NCI-H1092 (cell line): ENCODE measurements around the gene TTYH3.

Experiments
- DNase-seq: peaks from one replicate; lab custom pipeline; 2025; lab: John Stamatoyannopoulos, UW

Gene TTYH3

DNA sequence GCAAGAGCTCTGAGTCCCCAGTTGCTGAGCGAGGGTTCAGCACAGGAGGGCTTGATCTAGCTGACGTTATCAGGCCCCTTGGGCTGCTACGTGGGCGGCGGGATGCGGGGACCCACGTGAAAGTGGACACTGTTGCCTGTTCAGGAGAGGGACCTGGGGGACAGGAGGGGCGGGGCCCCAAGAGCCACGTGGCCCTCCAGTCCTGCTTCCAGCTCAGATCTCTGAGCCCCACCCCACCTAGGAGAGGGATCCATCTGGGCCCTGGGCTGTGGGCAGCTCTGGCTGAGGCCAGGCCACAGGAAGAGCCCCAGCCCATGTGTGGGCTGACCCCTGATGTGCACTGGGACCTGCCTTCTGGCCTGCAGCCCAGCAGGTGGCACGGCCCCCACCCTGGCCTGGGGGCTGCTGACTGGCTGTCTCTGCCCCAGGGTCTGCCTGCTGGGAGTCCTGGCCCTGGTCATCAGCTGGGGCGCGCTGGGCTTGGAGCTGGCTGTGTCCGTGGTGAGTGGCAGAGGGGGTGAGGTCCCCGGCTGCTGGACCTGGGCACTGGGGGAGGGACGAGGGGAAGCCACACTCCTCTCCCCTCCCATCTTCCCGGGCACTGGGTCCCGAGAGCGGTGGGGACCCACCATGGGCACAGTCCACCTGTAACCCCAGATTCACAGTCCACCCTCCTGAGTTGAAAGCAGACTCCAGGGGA, 17.5 kb downstream of the TTYH3 start:
- no peak for DNase-seq

DNA sequence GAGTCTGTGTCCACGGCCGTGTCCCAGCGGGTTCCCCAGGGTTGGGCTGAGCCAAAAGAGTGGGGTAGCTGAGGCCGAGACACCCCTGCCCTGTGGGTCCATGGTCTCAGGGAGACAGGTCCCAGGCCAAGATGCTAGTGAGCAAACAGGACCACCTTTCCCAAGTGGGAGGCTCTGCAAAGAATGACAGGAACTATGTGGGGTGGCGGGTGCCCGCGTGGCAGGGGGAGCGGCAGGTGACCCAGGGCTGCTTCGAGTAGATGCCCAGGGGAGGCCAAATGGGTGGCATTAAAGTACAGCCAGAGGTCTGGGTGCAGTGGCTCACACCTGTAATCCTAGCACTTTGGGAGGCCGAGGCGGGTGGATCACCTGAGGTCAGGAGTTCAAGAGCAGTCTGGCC, 18.2 kb downstream of the TTYH3 start:
- no peak for DNase-seq

DNA sequence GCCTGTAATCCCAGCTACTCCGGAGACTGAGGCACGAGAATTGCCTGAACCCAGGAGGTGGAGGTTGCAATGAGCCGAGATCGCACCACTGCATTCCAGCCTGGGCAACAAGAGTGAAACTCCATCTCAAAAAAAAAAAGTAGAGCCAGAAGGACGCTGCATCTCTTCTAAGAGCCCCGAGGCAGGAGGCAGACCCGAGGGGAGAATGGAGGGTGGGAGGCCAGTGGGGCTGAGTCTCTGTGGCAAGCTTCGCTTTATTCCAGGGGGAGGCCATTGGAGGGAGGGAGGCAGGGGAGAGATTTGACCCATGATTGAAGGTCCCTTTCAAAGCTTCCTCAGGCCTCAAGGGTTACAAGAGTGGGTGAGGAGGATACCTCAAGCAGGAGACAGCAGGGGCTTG, 18.7 kb downstream of the TTYH3 start:
- no peak for DNase-seq

DNA sequence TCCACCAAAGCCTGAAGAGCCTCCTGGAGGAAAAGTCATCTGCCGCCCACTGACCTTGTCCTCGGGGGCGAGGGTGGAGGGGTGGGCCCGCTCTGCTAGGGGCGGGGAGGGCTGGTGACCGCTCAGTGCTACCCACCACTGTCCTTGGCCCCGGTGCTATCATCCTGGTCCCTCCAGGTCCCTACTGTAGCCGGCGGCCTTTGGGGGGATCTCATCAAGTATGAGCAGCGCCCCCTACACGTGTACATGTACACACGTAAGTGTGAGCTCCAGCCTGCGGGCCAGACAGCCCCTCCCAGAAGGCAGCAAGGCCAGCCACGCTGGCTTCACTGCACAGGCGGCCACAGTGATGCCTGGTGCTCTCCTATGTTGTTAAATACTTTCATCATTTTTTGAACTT, 19.6 kb downstream of the TTYH3 start:
- DNase-seq = no peak

DNA sequence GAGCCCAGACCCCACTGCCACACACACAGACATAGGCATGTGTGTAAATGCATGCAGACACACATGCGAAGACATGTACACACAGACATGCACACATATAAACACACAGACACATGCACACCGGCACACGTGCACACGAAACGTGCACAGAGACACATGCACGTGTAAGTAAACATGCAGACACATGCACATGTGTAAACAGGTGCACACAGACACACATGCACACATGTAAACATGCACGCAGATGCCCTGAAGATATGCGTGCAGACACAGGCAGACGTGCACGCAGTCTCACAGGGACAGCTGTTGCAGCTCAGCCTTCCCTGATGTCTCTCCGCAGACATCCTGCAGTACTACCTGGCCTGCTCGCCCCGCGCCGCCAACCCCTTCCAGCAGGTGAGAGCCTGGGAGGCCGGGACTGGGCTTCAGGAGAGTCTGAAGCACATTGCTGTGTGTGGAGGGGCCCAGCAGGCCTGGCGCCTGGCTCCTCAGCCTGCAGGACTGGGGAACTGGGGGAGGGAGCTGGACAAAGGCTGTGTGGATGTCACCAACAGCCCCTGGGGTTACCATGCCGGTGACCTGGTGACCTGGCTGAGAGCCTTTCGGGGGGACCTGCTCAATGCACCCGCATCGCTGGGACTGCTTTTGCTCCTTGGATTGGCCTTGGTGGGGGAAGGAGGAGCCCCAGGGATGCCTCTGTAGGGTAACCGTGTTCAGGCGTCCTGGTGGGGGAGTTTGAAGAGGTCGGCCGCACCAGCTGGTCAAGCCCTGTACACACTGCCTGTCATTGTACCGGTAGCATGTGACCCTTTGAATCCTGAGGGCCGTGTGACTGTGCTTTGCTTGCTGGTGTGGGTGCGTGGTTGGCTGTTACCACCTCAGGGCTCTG, 20.3 kb downstream of the TTYH3 start:
- no peak for DNase-seq

DNA sequence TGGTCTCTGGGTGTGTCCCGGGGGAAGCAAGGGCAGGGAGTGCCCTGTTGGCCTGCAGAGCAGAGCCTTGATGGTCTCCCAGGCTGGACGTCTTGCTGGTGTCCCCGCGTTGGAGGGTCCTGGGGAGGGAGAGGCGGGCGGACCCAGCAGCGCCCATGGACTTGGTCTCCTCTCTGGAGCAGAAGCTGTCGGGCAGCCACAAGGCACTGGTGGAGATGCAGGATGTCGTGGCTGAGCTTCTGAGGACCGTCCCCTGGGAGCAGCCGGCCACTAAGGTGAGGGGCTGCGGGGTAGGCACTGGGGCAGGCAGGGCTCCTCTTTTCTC, 20.9 kb downstream of the TTYH3 start:
- DNase-seq = no peak

DNA sequence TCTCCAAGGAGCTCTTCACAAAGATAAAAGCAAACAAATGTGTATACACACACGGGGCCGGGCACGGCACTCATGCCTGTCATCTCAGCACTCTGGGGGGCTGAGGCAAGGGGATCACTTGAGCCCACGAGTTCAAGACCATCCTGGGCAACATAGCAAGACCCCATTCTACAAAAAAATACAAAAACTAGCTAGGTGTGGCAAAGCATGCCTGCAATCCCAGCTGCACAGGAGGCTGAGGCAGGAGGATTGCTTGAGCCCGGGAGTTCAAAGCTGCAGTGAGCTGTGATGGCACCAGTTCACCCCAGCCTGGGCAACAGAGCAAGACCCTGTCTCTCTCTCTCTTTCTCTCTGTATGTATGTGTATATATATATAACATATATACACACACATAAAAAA, 22.3 kb downstream of the TTYH3 start:
- DNase-seq = peak; percentile 54

DNA sequence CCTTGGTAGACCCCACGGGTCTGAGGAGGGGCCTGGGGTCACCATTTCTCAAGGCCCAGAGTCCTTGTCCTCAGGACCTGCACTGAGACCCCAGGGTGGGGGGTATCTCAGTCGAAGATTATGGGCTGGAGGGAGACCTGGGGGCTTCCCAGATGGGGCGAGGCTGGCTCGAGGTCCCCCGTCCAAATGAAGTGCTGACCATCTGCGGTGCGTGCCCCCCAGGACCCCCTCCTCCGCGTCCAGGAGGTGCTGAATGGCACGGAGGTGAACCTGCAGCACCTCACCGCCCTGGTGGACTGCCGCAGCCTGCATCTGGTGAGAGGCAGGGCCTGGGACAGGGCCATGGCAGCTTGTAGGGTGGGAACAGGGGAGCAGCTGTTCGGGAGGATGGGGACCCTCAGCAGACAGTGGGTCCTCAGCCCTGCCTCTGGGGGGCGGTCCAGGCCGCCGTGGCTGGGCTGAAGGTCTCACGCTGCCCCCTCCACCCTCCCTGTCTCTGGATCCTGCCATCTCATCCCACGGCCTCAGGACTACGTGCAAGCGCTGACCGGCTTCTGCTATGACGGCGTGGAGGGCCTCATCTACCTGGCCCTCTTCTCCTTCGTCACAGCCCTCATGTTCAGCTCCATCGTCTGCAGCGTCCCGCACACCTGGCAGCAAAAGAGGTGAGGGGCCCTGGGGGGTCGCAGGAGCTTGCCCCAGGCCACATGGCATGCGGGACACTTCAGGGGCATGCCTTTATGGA, 24.3 kb downstream of the TTYH3 start:
- no peak for DNase-seq

DNA sequence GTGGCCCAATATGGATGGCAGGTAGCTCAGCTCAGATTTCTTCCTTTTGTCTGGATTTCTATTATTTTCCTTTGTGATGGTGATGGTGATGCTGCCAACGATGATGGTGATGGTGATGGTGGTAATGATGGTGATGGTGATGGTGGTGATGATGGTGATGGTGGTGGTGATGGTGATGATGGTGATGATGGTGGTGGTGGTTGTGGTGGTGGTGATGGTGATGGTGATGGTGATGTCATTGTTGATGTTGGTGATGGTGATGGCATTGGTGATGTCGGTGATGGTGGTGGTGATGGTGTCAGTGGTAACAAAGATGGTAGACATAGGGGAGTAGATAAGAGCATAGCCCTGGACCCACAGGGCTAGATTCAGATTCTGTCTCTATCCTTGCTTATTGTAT, 25.4 kb downstream of the TTYH3 start:
- DNase-seq = no peak

DNA sequence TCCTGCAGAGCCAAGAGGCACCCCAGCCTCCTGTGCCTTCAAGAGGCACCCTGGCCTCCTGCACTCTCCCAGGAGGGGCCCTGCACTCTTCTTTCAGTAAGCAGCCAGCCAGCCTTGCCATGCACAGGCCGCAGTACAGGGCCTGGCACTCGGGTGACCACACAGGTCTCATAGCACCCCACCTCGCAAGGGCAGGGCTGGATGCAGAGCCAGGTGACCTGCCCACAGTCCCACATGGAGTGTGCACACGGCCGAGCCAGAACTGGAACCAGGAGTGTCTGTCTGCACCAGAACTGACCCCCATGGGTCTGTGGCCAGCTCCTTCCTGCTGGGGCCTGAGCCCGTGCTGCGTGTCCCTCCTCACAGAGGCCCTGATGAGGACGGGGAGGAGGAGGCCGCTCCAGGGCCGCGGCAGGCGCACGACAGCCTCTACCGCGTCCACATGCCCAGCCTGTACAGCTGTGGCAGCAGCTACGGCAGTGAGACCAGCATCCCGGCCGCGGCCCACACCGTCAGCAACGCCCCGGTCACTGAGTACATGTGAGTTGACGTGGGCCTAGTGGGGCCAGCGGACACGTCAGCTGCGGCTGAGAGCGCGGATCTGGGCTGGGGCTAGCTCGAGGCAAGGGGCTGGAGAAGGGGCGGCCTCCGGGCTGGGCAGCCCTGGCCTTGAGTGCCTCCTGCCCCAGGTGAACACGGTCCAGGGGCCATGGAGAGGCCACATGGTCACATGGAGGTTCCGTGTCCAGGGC, 26.3 kb downstream of the TTYH3 start:
- no peak for DNase-seq

DNA sequence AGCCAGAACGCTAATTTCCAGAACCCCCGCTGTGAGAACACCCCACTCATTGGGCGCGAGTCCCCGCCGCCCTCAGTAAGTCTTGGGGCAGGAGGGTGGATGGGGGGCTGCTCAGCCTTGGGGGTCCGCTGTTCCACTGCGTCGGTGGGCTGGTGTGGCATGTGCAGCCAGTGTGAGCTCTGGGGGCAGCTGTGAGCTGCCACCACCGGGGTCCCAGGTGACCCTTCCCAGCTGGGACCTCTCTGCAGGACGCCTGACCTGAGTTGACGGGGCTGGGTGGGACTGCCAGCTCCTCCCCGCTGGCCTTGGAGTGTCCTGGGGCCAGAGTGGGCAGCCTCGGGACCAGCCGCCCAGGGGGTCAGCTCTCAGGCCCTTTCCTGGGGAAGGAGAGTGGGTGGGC, 27.2 kb downstream of the TTYH3 start:
- no peak for DNase-seq

DNA sequence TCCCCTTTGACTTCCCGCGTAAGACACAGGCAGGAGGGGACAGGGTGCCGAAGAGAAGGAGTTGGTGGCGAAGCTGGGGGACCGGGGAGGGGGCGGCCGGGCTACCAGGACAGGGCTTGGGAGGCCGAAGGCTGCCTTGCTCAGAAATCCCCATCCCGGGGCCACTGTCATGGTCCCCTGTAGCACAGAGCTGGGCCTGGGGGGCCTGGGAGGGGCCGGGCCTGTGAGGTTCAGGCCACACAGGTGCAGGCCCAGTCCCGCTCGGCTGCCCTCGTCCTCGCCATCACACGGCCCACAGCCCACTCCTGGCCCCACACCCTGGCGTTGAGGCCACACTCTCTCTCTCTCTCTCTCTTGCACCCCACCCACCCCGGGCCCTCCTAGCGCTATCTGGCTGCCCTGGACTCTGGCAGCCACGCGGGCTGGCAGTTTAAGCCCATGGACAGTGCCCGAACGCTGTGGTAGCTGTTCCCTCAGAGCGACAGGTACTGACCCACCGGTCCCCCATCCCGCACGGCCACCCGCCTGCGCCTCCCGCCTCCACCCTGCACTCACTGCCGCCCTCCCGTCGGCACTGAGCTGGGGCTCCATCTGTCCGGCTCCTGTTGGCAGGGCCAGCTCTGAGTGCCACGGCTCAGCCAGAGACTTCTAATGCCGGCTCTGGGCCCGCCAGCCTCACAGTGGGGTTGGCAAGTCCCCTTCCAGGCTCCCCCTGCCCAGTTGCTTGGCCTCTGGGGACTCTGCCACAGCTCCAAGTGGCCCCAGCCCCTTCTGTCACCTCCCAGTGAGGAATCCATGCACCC, 28.0 kb downstream of the TTYH3 start:
- DNase-seq = no peak

DNA sequence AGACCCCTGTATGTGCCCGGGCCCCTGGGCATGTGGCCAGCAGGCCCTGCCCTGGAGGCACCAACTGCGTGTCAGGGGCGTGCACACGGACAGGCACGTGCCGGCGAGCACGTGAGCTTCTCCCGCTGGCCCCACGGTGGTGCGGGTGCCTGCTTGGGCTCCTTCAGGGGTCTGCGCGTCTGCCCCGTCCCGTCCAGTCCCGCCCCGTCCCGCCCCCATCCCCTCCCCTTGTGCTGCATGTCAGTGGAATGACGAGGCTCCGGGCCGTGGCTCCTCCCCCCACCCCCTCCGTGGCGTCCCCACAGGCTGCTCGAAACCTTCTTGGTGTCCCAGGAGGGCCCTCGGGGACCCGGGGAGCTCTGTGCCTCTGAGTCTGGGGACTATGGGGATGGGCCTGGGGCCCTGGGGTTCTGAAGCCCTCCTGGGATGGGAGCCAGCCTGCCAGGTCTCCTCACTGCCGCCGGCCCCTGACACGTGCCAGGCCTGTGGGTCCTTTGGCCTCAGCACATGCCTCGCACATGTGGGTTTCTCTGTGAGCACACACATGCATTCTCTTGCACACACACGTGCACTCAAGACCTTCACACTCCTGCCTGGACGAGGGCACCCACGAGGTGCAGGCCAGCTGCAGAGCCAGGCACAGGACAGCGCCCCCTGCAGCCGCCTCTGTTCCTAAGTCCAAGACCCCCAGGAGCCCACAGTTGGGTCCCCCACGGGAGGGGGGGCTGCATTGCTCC, 28.7 kb downstream of the TTYH3 start:
- no peak for DNase-seq

DNA sequence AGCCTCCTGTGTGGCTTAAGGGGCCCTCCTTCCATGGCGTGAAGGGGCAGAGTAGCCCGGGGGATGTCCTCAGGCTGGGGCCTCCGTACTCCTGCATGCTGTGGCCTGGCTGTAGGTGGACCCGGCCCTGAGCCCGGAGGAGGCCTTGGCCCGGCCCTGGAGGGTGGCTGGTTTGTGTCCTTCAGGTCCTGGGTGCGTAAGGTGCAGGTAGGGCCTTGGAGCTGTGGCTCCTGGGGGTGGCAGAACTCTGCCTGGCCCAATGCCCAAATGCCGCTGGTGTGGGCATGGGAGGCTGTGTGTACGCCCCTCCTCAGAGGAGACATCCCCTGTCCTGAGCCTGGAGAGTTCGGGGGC, 29.3 kb downstream of the TTYH3 start:
- DNase-seq = no peak

DNA sequence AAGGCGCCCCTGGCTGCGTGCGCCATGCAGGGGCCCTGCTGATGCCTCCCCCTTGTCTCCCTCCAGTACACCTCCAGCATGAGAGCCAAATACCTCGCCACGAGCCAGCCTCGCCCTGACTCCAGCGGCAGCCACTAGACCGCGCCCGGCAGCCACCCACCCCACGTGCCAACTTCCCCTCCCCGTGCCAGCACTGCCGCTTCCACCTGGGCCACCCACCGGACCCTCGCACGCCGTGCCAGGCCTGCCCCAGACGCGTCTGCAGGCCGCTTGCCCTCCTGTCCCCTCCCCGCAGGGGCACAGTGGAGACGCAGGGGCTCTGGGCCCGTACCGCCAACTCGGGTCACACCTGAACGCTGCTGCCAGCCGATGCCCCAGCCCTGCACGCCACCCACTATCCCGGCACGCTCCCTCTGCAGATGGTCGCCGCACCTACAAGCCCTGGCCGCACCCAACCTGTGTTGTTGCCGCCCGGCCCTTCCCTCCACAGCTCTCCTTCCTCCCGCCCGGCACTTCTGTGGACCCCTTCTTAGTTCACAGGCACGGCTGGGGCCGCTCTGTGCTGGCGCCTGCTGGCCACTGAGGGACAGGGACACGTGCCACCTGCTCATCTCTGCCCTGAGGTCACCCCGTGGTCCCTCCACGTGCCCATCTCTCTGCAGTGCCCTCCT, 30.0 kb downstream of the TTYH3 start:
- no peak for DNase-seq

DNA sequence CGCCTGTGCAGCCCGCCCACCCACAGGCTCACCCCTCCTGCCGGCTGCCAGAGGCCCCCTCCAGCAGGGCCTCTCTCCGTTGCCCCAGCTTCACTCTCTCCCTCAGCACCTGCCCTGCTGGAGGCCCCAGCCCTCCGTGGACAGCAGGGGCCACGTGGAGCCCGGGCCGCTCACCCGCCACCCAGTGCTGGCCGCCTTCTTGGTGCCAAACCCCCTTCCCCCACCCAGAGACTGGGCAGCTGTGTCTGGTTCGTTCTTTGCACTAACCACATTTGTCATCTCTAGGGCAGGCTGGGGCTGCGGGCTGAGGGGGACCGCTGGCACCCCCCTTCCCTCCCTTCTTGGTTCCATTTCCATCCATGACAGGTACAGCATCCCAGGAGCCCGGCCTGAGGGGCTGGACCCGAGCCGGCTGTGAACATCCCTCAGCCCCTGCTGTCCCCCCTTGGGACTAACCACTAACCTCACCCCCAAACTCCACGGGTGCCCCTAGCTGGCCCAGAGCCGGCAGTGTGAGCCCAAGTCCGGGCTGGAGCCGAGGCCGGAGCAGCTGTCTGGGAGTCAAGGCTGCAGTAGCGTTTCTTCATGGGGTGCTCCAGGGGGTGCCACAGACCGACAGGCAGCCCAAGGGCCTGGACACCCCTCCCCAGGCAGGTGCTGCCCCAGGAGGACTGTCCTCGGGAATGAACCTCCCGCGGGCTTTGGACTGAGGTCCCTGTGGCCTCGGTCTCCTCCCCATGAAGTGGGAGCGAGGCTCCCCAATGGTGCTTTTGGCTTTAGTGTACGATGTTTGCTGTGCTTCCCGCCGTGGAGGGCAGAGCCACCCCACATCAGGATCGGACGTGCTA, 30.7 kb downstream of the TTYH3 start:
- no peak for DNase-seq

DNA sequence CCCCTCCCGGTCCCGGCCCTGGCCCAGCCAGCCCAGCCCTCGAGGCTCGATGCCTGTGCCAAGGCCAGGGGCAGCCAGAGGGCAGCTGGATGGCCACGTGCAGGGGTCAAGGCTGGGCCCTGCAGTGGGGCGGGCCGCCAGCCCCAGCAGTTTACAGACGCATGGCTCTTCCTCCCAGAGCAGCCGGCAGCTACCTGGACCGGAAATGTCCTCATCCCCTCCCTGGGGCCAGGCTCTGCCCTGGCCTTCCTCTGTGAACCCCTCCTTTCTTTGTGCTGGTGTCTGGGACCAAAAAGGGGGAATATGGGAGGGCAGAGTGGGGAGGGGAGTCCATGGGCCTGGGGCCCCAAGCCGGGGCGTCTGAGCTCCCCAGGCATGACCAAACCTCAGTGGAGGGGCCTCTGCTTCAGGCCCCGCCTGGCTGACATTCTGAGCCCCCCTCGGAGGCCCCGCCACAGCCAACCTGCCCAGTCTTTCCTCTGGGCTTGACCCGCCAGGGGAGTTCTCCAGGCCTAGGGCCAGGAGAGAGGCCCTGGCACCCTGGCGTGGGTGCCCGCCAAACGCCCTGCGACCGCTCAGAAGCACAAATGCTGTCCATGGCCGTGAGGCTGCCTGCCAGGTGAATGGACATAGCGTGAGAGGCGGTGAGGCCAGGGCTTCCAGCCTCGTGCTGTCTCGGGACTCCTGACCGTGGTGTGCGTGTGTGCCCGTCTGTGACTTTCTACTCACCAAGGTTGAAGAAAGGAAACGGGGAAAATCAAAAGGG, 31.5 kb downstream of the TTYH3 start:
- no peak for DNase-seq

DNA sequence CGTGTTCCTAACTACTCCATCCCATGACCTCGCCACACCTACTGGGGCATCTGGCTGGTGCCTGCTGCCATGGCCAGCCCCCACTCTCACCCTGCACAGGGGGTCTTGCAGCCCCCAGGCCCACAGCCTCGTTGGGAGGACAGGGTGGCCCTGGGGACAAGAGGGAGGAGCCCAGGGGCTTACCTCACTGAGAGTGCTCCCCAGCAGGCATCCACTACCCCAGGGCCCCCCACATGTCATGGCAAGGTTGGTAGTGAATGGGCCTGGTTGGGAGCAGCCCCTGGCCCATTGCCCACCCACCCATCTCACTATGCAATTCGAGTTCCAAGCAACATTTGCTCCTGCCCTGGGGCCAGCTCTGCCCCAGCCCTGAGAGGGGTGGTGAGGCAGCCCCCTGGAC, 32.2 kb downstream of the TTYH3 start:
- DNase-seq = no peak
